RWPE2 (cell line): ENCODE data around the gene CNST.

ENCODE experiments used
- ATAC-seq: fragments of 200-7000 bp; cut with Tn5 transposase; 3 replicates; pipeline ENCODE4 v1.9.1; 2021; ENCODE audit warnings: low read depth
- DNase-seq: peaks from one replicate; pipeline ENCODE4 v3.0.0-alpha.2; 2020; ENCODE audit warnings: low spot score
- H3K27ac ChIP-seq: fragments of 450-650 bp; 2 replicates; pipeline ENCODE4 v1.5.1; 2017; ENCODE audit warnings: mild to moderate bottlenecking; ENCODE audit not compliant: poor library complexity, severe bottlenecking
- H3K27me3 ChIP-seq: fragments of 250-450 bp; sonication (Bioruptor Pico); 2 replicates; pipeline ENCODE4 v1.5.1; 2021; ENCODE audit warnings: mild to moderate bottlenecking, moderate library complexity; ENCODE audit not compliant: insufficient read depth, poor library complexity, severe bottlenecking
- H3K36me3 ChIP-seq: fragments of 250-450 bp; sonication (Bioruptor Pico); 2 replicates; pipeline ENCODE4 v1.5.1; 2020; ENCODE audit warnings: low read depth, mild to moderate bottlenecking, moderate library complexity
- H3K4me1 ChIP-seq: fragments of 250-450 bp; sonication (Bioruptor Pico); 2 replicates; pipeline ENCODE4 v1.5.1; 2021; ENCODE audit warnings: mild to moderate bottlenecking, moderate library complexity; ENCODE audit not compliant: insufficient read depth, poor library complexity, severe bottlenecking
- H3K4me3 ChIP-seq: fragments of 250-450 bp; sonication (Bioruptor Pico); 2 replicates; pipeline ENCODE4 v1.5.1; 2021; ENCODE audit warnings: mild to moderate bottlenecking, moderate library complexity; ENCODE audit not compliant: severe bottlenecking
- H3K9me3 ChIP-seq: fragments of 250-450 bp; sonication (Bioruptor Pico); 2 replicates; pipeline ENCODE4 v1.5.1; 2021; ENCODE audit warnings: mild to moderate bottlenecking, moderate library complexity; ENCODE audit not compliant: severe bottlenecking
- TF ChIP-seq, protein P1 (sequence below): fragments of 450-650 bp; IDR thresholded peaks from one replicate; pipeline ENCODE4 v1.5.1; 2017; ENCODE audit warnings: mild to moderate bottlenecking, moderate library complexity; ENCODE audit not compliant: poor library complexity, severe bottlenecking

CNST gene

DNA sequence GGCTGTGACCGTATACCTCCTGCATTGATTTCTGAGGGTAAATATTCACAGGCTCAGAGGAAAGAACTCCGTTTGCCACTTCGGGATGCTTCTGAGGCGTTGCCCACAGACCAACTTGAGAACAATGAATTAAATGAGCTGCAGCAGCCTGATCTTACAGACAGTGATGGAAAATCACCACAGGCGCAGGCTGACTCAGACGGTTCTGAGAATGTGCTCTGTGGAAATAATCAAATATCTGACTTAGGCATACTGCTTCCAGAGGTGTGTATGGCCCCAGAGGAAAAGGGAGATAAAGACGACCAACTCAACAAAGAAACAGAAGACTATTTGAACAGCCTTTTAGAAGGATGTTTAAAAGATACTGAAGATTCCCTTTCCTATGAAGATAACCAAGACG is 81.3 kb downstream of the CNST start:
- TF ChIP-seq, protein P1, sequence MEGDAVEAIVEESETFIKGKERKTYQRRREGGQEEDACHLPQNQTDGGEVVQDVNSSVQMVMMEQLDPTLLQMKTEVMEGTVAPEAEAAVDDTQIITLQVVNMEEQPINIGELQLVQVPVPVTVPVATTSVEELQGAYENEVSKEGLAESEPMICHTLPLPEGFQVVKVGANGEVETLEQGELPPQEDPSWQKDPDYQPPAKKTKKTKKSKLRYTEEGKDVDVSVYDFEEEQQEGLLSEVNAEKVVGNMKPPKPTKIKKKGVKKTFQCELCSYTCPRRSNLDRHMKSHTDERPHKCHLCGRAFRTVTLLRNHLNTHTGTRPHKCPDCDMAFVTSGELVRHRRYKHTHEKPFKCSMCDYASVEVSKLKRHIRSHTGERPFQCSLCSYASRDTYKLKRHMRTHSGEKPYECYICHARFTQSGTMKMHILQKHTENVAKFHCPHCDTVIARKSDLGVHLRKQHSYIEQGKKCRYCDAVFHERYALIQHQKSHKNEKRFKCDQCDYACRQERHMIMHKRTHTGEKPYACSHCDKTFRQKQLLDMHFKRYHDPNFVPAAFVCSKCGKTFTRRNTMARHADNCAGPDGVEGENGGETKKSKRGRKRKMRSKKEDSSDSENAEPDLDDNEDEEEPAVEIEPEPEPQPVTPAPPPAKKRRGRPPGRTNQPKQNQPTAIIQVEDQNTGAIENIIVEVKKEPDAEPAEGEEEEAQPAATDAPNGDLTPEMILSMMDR, result no peak
- DNase-seq (no peak), ATAC-seq (no peak)
- no peak overlapping the region for H3K4me3 ChIP-seq
- H3K9me3 ChIP-seq, result no peaks in the 10 kb centered on the region
- no peaks in the 10 kb centered on the region for H3K4me1 ChIP-seq
- H3K36me3 ChIP-seq, result peaks cover 3% of the 10 kb centered on the region; the same call in 1 of the 2 replicates
- H3K27me3 ChIP-seq, result no peaks in the 10 kb centered on the region
- H3K27ac ChIP-seq, result no peak overlapping the region

DNA sequence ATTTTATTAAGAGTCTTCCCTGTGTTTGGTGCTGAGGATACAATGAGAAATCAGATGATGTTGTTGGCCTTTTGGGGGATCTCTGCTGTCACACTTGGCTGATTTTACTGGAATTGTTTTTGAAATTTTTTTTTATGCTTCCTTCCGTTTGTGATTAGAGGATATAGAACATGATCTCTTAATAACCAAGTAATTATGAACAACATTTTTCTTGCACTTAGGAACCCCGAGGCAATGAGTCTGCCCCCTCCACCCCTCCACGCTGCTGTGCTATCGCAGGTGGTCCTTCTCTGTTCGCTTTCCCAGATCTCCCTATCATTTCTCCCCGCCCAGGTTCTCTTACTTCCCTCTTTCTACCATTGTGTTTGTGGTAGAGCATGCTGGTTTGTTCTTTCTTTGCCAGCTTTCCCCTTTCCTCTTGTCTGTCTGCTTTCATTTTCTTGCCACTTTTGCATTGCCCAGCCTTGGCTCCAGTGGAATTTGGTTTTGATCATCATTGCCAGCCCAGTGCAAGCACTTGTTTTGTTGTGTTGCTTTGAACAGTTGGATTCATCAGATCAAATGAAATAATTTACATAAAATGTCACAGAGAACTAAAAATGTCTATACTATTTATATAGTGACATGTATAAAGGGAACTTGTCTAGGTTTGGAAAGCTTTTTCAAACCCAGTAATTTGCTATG is 84.9 kb downstream of the CNST start:
- no peak for DNase-seq

DNA sequence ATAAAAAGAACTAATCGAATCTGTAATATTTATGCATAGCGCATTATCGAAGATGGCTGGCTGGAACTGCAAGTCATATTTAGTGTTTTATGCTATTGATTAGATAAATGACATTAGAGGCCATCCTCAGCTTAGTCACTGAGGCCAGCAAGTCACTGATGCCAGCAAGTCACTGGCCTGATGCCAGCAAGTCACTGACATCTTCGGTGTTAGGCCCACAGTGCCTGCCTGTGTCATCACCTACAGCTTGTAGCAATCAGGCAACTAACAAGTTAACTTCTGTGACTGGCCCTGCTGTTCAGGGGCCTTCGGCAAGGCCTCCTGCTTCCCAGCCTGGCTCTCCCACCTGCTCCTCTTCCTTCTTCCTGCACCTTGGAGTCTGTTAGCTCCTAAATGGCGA is 92.3 kb downstream of the CNST start:
- Histone ChIP-seq H3K9me3 (no peaks in the 10 kb centered on the region), H3K27ac (no peak overlapping the region), H3K27me3 (no peaks in the 10 kb centered on the region), H3K4me1 (no peaks in the 10 kb centered on the region), H3K36me3 (no peaks in the 10 kb centered on the region), H3K4me3 (no peak overlapping the region)
- ATAC-seq (no peak), DNase-seq (no peak)
- TF ChIP-seq, protein P1, result no peak

More for the DNA sequence above, 84.9 kb downstream of the CNST start:
- peaks cover 3% of the 10 kb centered on the region; the same call in 1 of the 2 replicates for H3K36me3 ChIP-seq
- no peak overlapping the region for H3K27ac ChIP-seq
- H3K4me3 ChIP-seq, result no peak overlapping the region
- no peaks in the 10 kb centered on the region for H3K9me3 ChIP-seq
- H3K4me1 ChIP-seq, result no peaks in the 10 kb centered on the region
- no peaks in the 10 kb centered on the region for H3K27me3 ChIP-seq
- no peak for ATAC-seq
- TF ChIP-seq, protein P1, result no peak

DNA sequence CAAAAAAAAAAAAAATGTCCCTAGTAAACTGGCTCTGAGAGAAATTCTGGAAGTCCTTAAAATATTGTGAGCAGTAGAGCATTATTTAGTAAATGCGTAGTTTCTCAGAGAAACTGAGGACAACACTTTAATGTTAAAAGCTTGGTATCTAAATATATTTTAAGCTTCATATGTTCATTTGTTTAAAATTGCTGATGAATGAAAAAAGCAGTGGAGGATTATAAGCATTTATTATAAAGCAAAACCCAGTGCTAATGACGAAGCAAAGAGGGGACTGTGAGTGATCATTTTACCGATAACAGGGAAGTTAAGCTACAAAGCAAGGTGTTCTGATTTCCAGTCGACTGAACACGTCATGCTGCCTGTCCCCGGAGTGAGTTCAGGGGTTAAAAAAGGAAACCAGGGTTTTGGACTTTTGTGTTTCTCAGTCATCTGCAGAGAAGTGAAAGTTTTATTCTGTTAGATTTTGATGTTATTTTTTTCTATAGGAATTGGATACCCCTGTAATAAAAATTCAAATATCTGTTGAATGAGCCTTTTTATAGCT is 93.4 kb downstream of the CNST start:
- H3K9me3 ChIP-seq, result no peaks in the 10 kb centered on the region
- DNase-seq (no peak), ATAC-seq (no peak)
- TF ChIP-seq, protein P1, result no peak
- no peaks in the 10 kb centered on the region for H3K27me3 ChIP-seq
- no peak overlapping the region for H3K4me3 ChIP-seq
- H3K4me1 ChIP-seq, result no peaks in the 10 kb centered on the region
- H3K36me3 ChIP-seq, result no peaks in the 10 kb centered on the region
- H3K27ac ChIP-seq, result no peak overlapping the region

DNA sequence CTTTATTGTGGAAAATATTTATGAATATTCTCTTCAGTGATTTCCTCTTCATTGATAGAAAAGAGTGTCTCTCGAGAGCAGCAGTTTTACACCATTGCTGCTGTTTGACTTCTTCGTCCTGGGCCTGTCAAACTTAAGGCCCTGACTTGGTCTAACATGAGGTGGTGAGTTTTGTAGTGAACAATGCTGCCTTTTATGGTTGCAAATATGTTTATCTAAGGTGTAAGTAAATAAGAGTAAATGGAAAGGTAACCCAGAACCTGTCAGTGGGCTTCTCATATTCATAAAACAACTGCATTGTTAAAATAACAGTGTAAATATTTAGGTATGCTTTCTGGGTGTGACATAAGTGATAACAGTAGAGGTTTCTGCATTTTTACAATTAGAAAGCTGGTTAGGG is 95.2 kb downstream of the CNST start:
- no peak overlapping the region for H3K27ac ChIP-seq
- H3K4me3 ChIP-seq, result no peak overlapping the region
- TF ChIP-seq, protein P1, result no peak
- no peak for DNase-seq
- H3K4me1 ChIP-seq, result no peaks in the 10 kb centered on the region
- H3K36me3 ChIP-seq, result no peaks in the 10 kb centered on the region
- H3K9me3 ChIP-seq, result no peaks in the 10 kb centered on the region
- no peak for ATAC-seq
- no peaks in the 10 kb centered on the region for H3K27me3 ChIP-seq
